ENCODE measurements around the gene IL23A. TPM values are rescaled to one million over a fixed set of nuclear protein-coding genes. Genes with fewer than 3 reads are reported as not detected.
"Not testable (repeated sequence)": the region's sequence is repeated elsewhere in the genome, so short reads cannot be mapped to it uniquely, and the experiment has no call there.

Gene IL23A
- total and polyA plus RNA-seq, 4 experiments from 2014 or later, result 30.3 to 40.1 (median 34.3) TPM

- Histone ChIP-seq H3K27ac (ENCODE audit: low read depth, low read length) (peak within 1 kb of the TSS; percentile 99), H3K27me3 (ENCODE audit: insufficient read depth, low read length) (no peaks in the 10 kb centered on the region), H3K36me3 (ENCODE audit: insufficient read depth, low read length) (no peaks in the 10 kb centered on the region), H3K4me3 (ENCODE audit: low read length in 2 of 2) (peak within 1 kb of the TSS; percentile 69 to 83), H3K4me1 (ENCODE audit: insufficient read depth, low read length) (peaks cover 37% of the 10 kb centered on the region), H3K9me3 (ENCODE audit: control insufficient read depth in 1 of 2, low read length in 2 of 2) (no peaks in the 10 kb centered on the region)
- Mint-ChIP-seq H3K4me3 (peak within 1 kb of the TSS; percentile 89 to 99 (median 94)), H3K27me3 (peaks cover 0 to 2% of the 10 kb centered on the region in 2 donors), H3K36me3 (peaks cover 10 to 17% of the 10 kb centered on the region in 2 donors), H3K27ac (peak within 1 kb of the TSS; percentile 99 to 100 (median 100)), H3K9me3 (peaks cover 0 to 3% (median 0%) of the 10 kb centered on the region in 8 donors), H3K4me1 (peaks cover 23 to 50% (median 30%) of the 10 kb centered on the region in 4 donors)
- ChIA-PET POLR2A (ENCODE audit: partially characterized antibody) (interaction anchor here (0.8 to 14.4 kb wide), 17 partner anchors 8 to 604 kb away, joined by 3 to 264 read pairs (median 6); partner anchors contain the start of genes ANKRD52, APOF, CNPY2 and COQ10A), CTCF (ENCODE audit: partially characterized antibody) (interaction anchor here (0.8 to 4.1 kb wide), 9 partner anchors 10 to 129 kb away, joined by 3 to 24 read pairs (median 3); partner anchors contain the start of genes CNPY2 and STAT2)
- peak; percentile 92 to 96 (median 93) for DNase-seq
- intact Hi-C loops (cut with micrococcal nuclease), result loop anchor here (1.0 kb wide), 6 partner anchors 18 to 134 kb away; partner anchors contain the start of genes CS, SPRYD4, STAT2 and TIMELESS
Observed at GRCh38 chr12:56333679-56334489, 4.8 kb upstream of the IL23A start, which contains the start of gene PAN2. Gene PAN2, minus strand, starts transcription at chr12:56334000. Its CDS starts 906 bp downstream, at chr12:56333094.

- ChIA-PET POLR2A (ENCODE audit: partially characterized antibody) (interaction anchor here (1.3 to 14.4 kb wide), 9 partner anchors 9 to 361 kb away, joined by 5 to 264 read pairs (median 9); partner anchors contain the start of genes APOF, CNPY2, RAB5B and RNF41), CTCF (ENCODE audit: partially characterized antibody) (interaction anchor here (1.0 to 4.1 kb wide), 6 partner anchors 10 to 129 kb away, joined by 3 to 24 read pairs (median 4); partner anchors contain the start of genes CNPY2 and STAT2)
- peaks cover 42% of the 10 kb centered on the region for H3K4me1 ChIP-seq (ENCODE audit: insufficient read depth, low read length)
- Mint-ChIP-seq H3K4me1 (peaks cover 28 to 56% (median 35%) of the 10 kb centered on the region in 4 donors), H3K4me3 (peak overlapping the region; percentile 89 to 99 (median 94)), H3K9me3 (peaks cover 0 to 3% (median 0%) of the 10 kb centered on the region in 8 donors), H3K27me3 (peaks cover 0 to 2% of the 10 kb centered on the region in 2 donors), H3K36me3 (peaks cover 13 to 22% of the 10 kb centered on the region in 2 donors), H3K27ac (peak overlapping the region; percentile 99 to 100 (median 100))
- no peaks in the 10 kb centered on the region for H3K36me3 ChIP-seq (ENCODE audit: insufficient read depth, low read length)
- no peaks in the 10 kb centered on the region for H3K9me3 ChIP-seq (ENCODE audit: control insufficient read depth in 1 of 2, low read length in 2 of 2)
- H3K27ac ChIP-seq (ENCODE audit: low read depth, low read length), result peak overlapping the region; percentile 99
- peak overlapping the region; percentile 69 to 83 for H3K4me3 ChIP-seq (ENCODE audit: low read length in 2 of 2)
- DNase-seq, result no peak
- H3K27me3 ChIP-seq (ENCODE audit: insufficient read depth, low read length), result no peaks in the 10 kb centered on the region
- intact Hi-C loops (cut with micrococcal nuclease), result loop anchor here (1.0 kb wide), 5 partner anchors 26 to 134 kb away; partner anchors contain the start of genes CS, SPRYD4, STAT2 and TIMELESS
Observed at GRCh38 chr12:56334490-56334793, 4.2 kb upstream of the IL23A start.

- H3K9me3 ChIP-seq (ENCODE audit: control insufficient read depth in 1 of 2, low read length in 2 of 2); H3K27ac ChIP-seq (ENCODE audit: low read depth, low read length); H3K36me3 ChIP-seq (ENCODE audit: insufficient read depth, low read length); H3K4me3 ChIP-seq (ENCODE audit: low read length in 2 of 2); H3K9me3 Mint-ChIP-seq; intact Hi-C loops (cut with micrococcal nuclease); H3K27me3 Mint-ChIP-seq; H3K27me3 ChIP-seq (ENCODE audit: insufficient read depth, low read length); H3K4me3 Mint-ChIP-seq; DNase-seq: not testable (repeated sequence)
- peaks cover 11 to 26% of the 10 kb centered on the region in 2 donors for H3K36me3 Mint-ChIP-seq
- peak overlapping the region in 4 of 7 donors; percentile 37 to 100 (median 100) for H3K27ac Mint-ChIP-seq
- H3K4me1 ChIP-seq (ENCODE audit: insufficient read depth, low read length), result peaks cover 53% of the 10 kb centered on the region
- ChIA-PET CTCF (ENCODE audit: partially characterized antibody) (interaction anchor here (0.7 to 4.1 kb wide), 5 partner anchors 11 to 330 kb away, joined by 3 to 23 read pairs (median 3); partner anchors contain the start of gene STAT2), POLR2A (ENCODE audit: partially characterized antibody) (interaction anchor here (0.6 to 14.4 kb wide), 4 partner anchors 11 to 128 kb away, joined by 3 to 264 read pairs (median 60); partner anchors contain the start of genes APOF, CNPY2 and STAT2)
- peaks cover 33 to 67% (median 44%) of the 10 kb centered on the region in 4 donors for H3K4me1 Mint-ChIP-seq
Observed at GRCh38 chr12:56335527-56335926, 3.2 kb upstream of the IL23A start.

- Histone ChIP-seq H3K4me1 (ENCODE audit: insufficient read depth, low read length) (peaks cover 62% of the 10 kb centered on the region), H3K27ac (ENCODE audit: low read depth, low read length) (no peak overlapping the region), H3K27me3 (ENCODE audit: insufficient read depth, low read length) (no peaks in the 10 kb centered on the region), H3K4me3 (ENCODE audit: low read length in 2 of 2) (no peak overlapping the region), H3K36me3 (ENCODE audit: insufficient read depth, low read length) (no peaks in the 10 kb centered on the region), H3K9me3 (ENCODE audit: control insufficient read depth in 1 of 2, low read length in 2 of 2) (no peaks in the 10 kb centered on the region)
- H3K4me1 Mint-ChIP-seq, result peaks cover 32 to 74% (median 47%) of the 10 kb centered on the region in 4 donors
- H3K27ac Mint-ChIP-seq, result peak overlapping the region; percentile 47 to 94 (median 87)
- H3K9me3 Mint-ChIP-seq, result peaks cover 0 to 3% (median 0%) of the 10 kb centered on the region in 8 donors
- no peak for DNase-seq
- intact Hi-C loops (cut with micrococcal nuclease), result no loop called here
- peak overlapping the region in 3 of 8 donors; percentile 3 to 41 (median 40) for H3K4me3 Mint-ChIP-seq
- ChIA-PET POLR2A (ENCODE audit: partially characterized antibody) (interaction anchor here (0.9 to 14.4 kb wide), 4 partner anchors 21 to 233 kb away, joined by 3 to 264 read pairs (median 59); partner anchors contain the start of genes APOF, CNPY2, PA2G4 and STAT2), CTCF (ENCODE audit: partially characterized antibody) (interaction anchor here (2.2 to 4.1 kb wide), 3 partner anchors 20 to 128 kb away, joined by 9 to 23 read pairs (median 15); partner anchors contain the start of genes CNPY2 and STAT2)
- H3K27me3 Mint-ChIP-seq, result peaks cover 0 to 2% of the 10 kb centered on the region in 2 donors
- peaks cover 7 to 28% of the 10 kb centered on the region in 2 donors for H3K36me3 Mint-ChIP-seq
Observed at GRCh38 chr12:56336361-56337167, 2.1 kb upstream of the IL23A start.

- Histone ChIP-seq H3K36me3 (ENCODE audit: insufficient read depth, low read length) (peaks cover 2% of the 10 kb centered on the region), H3K4me3 (ENCODE audit: low read length in 2 of 2) (no peak overlapping the region), H3K9me3 (ENCODE audit: control insufficient read depth in 1 of 2, low read length in 2 of 2) (no peaks in the 10 kb centered on the region), H3K4me1 (ENCODE audit: insufficient read depth, low read length) (peaks cover 57% of the 10 kb centered on the region), H3K27me3 (ENCODE audit: insufficient read depth, low read length) (no peaks in the 10 kb centered on the region), H3K27ac (ENCODE audit: low read depth, low read length) (peak overlapping the region; percentile 89)
- ChIA-PET POLR2A (ENCODE audit: partially characterized antibody) (interaction anchor here (0.8 to 14.4 kb wide), 23 partner anchors 9 to 774 kb away, joined by 3 to 264 read pairs (median 7); partner anchors contain the start of genes ANKRD52, APOF, CNPY2 and COQ10A), CTCF (ENCODE audit: partially characterized antibody) (interaction anchor here (1.5 to 3.4 kb wide), 7 partner anchors 10 to 219 kb away, joined by 4 to 35 read pairs (median 10); partner anchors contain the start of genes CNPY2, STAT2 and ZC3H10)
- Mint-ChIP-seq H3K9me3 (peaks cover 0 to 3% (median 0%) of the 10 kb centered on the region in 8 donors), H3K36me3 (peaks cover 7 to 32% of the 10 kb centered on the region in 2 donors), H3K4me1 (peaks cover 28 to 72% (median 44%) of the 10 kb centered on the region in 4 donors), H3K4me3 (peak overlapping the region in 6 of 8 donors; percentile 39 to 100 (median 97)), H3K27me3 (peaks cover 0 to 2% of the 10 kb centered on the region in 2 donors), H3K27ac (peak overlapping the region; percentile 87 to 100 (median 99))
- intact Hi-C loops (cut with micrococcal nuclease), result loop anchor here (1.0 kb wide), 4 partner anchors 22 to 111 kb away; partner anchors contain the start of genes CS, STAT2 and TIMELESS
- no peak for DNase-seq
Observed at GRCh38 chr12:56337753-56338251, 882 bp upstream of the IL23A start.

- peaks cover 19 to 38% of the 10 kb centered on the region in 2 donors for H3K36me3 Mint-ChIP-seq
- peaks cover 50% of the 10 kb centered on the region for H3K4me1 ChIP-seq (ENCODE audit: insufficient read depth, low read length)
- H3K27me3 ChIP-seq (ENCODE audit: insufficient read depth, low read length), result no peaks in the 10 kb centered on the region
- intact Hi-C loops (cut with micrococcal nuclease), result no loop called here
- peak overlapping the region; percentile 87 to 100 (median 99) for H3K27ac Mint-ChIP-seq
- H3K4me1 Mint-ChIP-seq, result peaks cover 23 to 64% (median 35%) of the 10 kb centered on the region in 4 donors
- H3K4me3 ChIP-seq (ENCODE audit: low read length in 2 of 2), result peak overlapping the region; percentile 65 to 90
- peak overlapping the region; percentile 88 to 100 (median 96) for H3K4me3 Mint-ChIP-seq
- ChIA-PET CTCF (ENCODE audit: partially characterized antibody) (interaction anchor here (1.3 to 3.4 kb wide), 7 partner anchors 9 to 297 kb away, joined by 3 to 35 read pairs (median 10); partner anchors contain the start of genes CNPY2 and STAT2), POLR2A (ENCODE audit: partially characterized antibody) (interaction anchor here (0.5 to 14.4 kb wide), 23 partner anchors 10 to 773 kb away, joined by 3 to 264 read pairs (median 7); partner anchors contain the start of genes ANKRD52, APOF, CNPY2 and COQ10A)
- peaks cover 15% of the 10 kb centered on the region for H3K36me3 ChIP-seq (ENCODE audit: insufficient read depth, low read length)
- peak overlapping the region; percentile 89 for H3K27ac ChIP-seq (ENCODE audit: low read depth, low read length)
- no peaks in the 10 kb centered on the region for H3K27me3 Mint-ChIP-seq
- H3K9me3 ChIP-seq (ENCODE audit: control insufficient read depth in 1 of 2, low read length in 2 of 2), result no peaks in the 10 kb centered on the region
- peaks cover 0 to 2% (median 0%) of the 10 kb centered on the region in 8 donors for H3K9me3 Mint-ChIP-seq
- DNase-seq, result no peak
Observed at GRCh38 chr12:56339158-56339422, 406 bp downstream of the IL23A start.
